ENCODE results near the gene EN1. TPM values are rescaled to one million over a fixed set of nuclear protein-coding genes. Genes with fewer than 3 reads are reported as not detected.

EN1 gene
- total and polyA plus RNA-seq, 12 donors: 0.03 to 0.98 (median 0.39) TPM; not detected in 5

GRCh38 chr2:118847762-118848172, 319 bp upstream of the EN1 start:
- DNase-seq: peak in 2 of 7 donors; percentile 30 to 36
- Histone ChIP-seq H3K36me3 (replicated peaks in 1 of 2) (no peaks in the 10 kb centered on the region), H3K4me3 (peak overlapping the region in 1 of 4 donors; percentile 22), H3K27me3 (peaks cover 96% of the 10 kb centered on the region), H3K9me3 (replicated peaks in 1 of 3) (no peaks in the 10 kb centered on the region), H3K4me1 (replicated peaks in 1 of 2) (peaks cover 11 to 20% of the 10 kb centered on the region in 2 donors), H3K27ac (no peak overlapping the region)
- TF ChIP-seq CTCF (IDR thresholded peaks at IDR 0.05) (no peak), POLR2A (IDR thresholded peaks at IDR 0.05) (no peak)
- intact Hi-C loops (cut with DNase I): no loop called here
- 3 to 7% (median 3%) methylated on average over 6 to 35 of the region's 35 CpGs for WGBS, 4 donors

GRCh38 chr2:118846442-118846952, 951 bp downstream of the EN1 start:
- H3K4me1 ChIP-seq (replicated peaks in 1 of 2): peaks cover 13 to 31% of the 10 kb centered on the region in 2 donors
- WGBS, 4 donors: 0 to 1% (median 1%) methylated on average over 8 to 63 of the region's 63 CpGs; no CpG with 5 or more reads in 1 of the 4 donors

GRCh38 chr2:118845522-118846441, 1.7 kb downstream of the EN1 start:
- intact Hi-C loops (cut with DNase I): no loop called here
- Histone ChIP-seq H3K36me3 (replicated peaks in 1 of 2) (no peaks in the 10 kb centered on the region), H3K4me1 (replicated peaks in 1 of 2) (peaks cover 13 to 31% of the 10 kb centered on the region in 2 donors), H3K4me3 (no peak overlapping the region), H3K9me3 (replicated peaks in 1 of 3) (no peaks in the 10 kb centered on the region), H3K27me3 (peaks cover 100% of the 10 kb centered on the region), H3K27ac (no peak overlapping the region)
- TF ChIP-seq CTCF (IDR thresholded peaks at IDR 0.05) (no peak), POLR2A (IDR thresholded peaks at IDR 0.05) (no peak)
- 8 to 14% (median 11%) methylated on average over 29 to 47 of the region's 47 CpGs for WGBS, 4 donors
- no peak for DNase-seq

More at GRCh38 chr2:118846442-118846952, 951 bp downstream of the EN1 start:
- DNase-seq: no peak
- no peak overlapping the region for H3K27ac ChIP-seq
- no peaks in the 10 kb centered on the region for H3K36me3 ChIP-seq (replicated peaks in 1 of 2)
- intact Hi-C loops (cut with DNase I): no loop called here
- peak overlapping the region in 1 of 4 donors; percentile 53 for H3K4me3 ChIP-seq
- H3K9me3 ChIP-seq (replicated peaks in 1 of 3): no peaks in the 10 kb centered on the region
- TF ChIP-seq POLR2A (IDR thresholded peaks at IDR 0.05): no peak
- TF ChIP-seq CTCF (IDR thresholded peaks at IDR 0.05): no peak
- peaks cover 97% of the 10 kb centered on the region for H3K27me3 ChIP-seq

- peak in 1 of 7 donors; percentile 25 for DNase-seq
- Histone ChIP-seq H3K4me3 (no peak overlapping the region), H3K27me3 (peaks cover 99% of the 10 kb centered on the region), H3K36me3 (replicated peaks in 1 of 2) (no peaks in the 10 kb centered on the region), H3K9me3 (replicated peaks in 1 of 3) (no peaks in the 10 kb centered on the region), H3K4me1 (replicated peaks in 1 of 2) (peaks cover 13 to 31% of the 10 kb centered on the region in 2 donors), H3K27ac (no peak overlapping the region)
- intact Hi-C loops (cut with DNase I): no loop called here
- 6 to 8% (median 7%) methylated on average over 15 to 43 of the region's 43 CpGs for WGBS, 4 donors
- no peak for TF ChIP-seq CTCF (IDR thresholded peaks at IDR 0.05)
- TF ChIP-seq POLR2A (IDR thresholded peaks at IDR 0.05): no peak
Observed at GRCh38 chr2:118845005-118845521, 2.4 kb downstream of the EN1 start.
